GM15510 (cell line): ENCODE measurements around the gene TMEM43.

Source experiments
- POLR2A ChIP-seq: IDR thresholded peaks from 3 replicates; pipeline ENCODE4 v1.6.1; 2011; ENCODE audit warnings: borderline replicate concordance; ENCODE audit not compliant: insufficient read length; ENCODE audit errors: extremely low read depth

Gene TMEM43

DNA sequence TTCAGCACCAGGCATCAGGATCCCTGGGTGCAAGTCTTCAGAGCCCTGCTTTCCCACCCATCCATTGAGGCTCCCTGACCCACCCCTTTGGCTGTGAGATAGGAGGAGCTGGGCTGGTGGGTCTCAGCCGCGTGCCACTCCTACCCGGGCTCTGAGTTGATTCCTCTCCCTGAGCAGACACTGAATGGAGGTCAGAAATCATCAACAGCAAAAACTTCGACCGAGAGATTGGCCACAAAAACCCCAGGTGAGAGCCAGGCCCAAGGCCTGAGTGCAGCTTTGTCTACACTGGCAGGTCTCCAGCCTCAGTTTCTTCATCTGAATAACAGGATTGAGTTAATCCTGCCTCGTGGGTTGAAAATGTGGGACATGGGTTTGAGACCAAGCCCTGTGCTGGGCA lies 7.8 kb downstream of the TMEM43 start:
- TF ChIP-seq POLR2A, result no peak

DNA sequence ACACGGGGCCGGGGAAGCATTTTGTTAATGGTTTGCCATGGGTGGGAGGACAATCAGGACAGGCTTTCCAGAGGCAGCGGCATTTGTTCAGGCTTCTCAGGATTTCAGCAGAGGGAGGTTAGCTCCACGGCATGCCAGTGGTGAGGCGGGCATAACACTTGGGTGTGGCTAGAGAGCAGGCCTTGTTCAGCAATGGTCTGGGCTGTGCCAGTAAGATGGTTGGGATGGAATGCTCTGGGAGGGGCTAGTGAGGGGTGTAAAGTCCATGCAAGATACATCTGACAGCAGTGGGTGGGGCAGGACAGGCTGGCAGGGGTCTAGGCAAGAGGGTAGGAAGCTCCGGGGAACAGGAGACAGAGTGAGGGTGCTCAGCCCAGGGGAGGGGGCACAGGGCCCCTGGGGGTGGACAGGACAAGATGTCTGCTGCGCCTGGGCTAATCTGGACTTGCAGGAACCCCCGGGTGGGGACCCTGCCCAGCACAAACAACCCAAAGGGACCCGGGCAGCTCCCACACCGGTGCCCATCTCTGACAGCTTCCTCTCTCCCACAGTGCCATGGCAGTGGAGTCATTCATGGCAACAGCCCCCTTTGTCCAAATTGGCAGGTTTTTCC lies 8.4 kb downstream of the TMEM43 start:
- no peak for TF ChIP-seq POLR2A

DNA sequence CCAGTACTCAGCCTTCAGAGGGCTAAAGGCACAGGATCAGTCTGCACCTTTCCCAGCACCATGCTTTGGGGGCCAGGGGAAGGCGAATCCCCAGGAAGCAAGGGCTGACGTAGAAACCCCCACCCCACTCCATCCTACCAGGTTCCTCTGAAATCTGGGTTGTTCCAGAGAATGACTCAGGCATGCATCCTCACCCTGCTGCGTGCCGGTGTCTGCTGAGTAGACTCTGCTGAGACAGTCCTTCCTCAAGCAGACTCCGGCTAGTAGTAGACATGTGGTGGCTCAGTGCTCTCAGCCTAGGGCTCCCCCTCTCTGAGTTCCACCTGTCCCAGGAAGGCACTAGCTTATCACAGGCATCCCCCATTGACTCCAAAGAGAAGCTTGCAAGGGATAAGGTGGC lies 9.0 kb downstream of the TMEM43 start:
- no peak for TF ChIP-seq POLR2A

DNA sequence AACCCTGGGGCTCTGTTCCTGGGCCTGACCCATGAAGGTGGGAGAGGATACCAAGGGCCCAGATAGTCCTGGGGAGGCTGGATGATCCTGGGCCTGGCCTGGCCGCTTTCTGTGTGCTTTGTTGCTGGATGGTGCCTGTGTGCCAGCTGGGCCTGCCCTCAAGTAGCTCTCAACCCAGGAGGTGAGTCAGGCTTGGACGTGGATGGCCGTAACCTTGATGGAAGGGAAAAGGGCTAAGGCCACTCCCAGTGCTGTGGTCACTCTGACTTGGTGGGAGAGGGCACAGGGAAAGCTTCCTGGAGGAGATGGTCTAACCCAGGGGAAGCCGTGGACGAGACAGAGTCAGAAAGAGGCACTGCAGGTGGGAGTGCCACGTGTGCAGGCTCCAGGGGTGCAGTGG lies 9.4 kb downstream of the TMEM43 start:
- no peak for TF ChIP-seq POLR2A

DNA sequence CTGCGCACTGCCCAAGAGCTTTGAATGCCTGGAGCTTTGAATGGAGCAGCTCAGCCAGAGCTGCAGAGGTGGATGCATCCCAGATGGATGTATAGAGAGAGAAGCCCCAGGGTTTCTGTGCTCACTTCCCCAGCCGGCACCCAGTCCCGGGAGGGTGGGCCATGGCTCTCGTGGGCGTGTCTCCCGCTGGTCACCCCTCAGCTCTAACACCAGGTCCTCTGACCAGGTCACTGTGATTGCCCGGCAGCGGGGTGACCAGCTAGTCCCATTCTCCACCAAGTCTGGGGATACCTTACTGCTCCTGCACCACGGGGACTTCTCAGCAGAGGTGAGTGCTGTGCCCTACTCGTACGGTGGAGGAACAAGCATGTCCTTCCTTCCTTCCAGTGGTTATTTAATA lies 10.7 kb downstream of the TMEM43 start:
- TF ChIP-seq POLR2A, result no peak

DNA sequence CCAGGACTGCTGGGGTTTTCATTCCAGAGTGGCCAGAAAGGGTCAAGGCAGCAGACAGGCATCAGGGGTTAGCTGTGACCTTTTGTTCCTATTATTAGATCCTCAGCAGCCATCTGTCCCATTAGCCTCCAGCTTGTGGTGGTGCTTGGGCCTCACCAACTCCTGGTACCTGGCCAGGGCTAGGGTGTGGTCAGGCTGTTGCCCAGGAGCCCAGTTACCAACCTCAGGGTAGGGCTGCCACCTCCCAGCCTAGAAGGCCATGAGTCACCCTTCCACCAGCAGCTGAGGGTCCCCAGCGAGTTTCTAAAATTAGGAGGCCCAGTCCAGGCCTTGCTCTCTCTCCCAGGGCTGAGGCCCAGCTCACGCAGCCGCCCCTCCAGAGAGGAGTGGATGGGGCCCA lies 12.2 kb downstream of the TMEM43 start:
- TF ChIP-seq POLR2A, result no peak

DNA sequence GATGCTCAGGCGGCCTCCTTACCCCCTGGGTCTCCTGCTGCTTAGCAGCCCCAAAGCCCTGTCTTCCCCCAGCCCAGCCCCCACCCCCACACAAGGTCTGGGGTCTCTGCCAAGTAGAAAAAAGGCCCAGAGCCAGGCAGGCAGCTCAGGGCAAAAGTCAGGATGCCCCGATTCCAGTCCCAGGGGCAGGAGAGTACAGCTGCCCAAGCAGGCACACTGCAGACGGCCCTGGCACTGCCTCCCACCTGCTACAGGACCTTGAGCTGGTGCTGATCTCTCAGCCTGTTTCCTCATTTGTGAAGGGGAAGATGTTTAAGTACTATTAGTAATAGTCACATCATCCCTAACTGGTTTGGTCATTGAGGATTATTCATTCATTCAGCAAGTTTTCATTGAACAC lies 12.6 kb downstream of the TMEM43 start:
- no peak for TF ChIP-seq POLR2A

DNA sequence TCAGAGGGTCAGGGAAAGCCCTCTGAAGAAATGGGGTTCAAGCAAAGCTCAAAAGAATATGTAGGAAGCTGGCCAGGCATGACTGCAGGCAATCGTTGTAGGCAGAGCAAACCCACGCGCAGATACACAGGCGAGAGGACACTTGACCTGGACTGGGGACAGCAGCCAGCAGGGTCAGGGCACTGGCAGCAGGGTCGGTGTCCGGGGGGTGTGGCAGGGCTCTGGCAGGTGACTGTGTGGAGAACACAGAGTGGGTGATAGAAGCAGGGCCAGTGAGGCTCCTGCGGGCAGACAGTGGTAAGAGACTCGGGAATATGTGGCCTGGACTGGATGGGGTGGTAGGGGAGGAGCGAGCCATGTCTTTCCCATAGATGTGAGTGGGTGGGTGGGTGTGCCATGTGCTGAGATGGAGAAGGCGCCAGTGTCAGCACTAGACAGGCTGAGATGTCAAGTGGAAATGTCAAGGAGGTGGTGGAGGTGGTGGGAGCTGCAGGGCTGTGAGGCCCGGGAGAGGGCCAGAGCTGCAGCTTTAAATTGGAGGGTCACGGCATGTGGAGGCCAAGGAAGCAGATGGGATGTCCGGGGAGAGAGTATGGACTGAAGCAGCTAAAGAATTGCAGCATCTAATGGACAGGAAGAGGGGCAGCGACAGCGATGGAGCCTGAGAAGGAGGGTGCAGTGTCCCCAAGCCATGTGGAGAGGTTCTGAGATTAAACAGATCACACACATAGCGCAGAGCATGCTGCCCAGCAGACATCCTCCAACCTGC lies 13.4 kb downstream of the TMEM43 start:
- TF ChIP-seq POLR2A, result no peak

DNA sequence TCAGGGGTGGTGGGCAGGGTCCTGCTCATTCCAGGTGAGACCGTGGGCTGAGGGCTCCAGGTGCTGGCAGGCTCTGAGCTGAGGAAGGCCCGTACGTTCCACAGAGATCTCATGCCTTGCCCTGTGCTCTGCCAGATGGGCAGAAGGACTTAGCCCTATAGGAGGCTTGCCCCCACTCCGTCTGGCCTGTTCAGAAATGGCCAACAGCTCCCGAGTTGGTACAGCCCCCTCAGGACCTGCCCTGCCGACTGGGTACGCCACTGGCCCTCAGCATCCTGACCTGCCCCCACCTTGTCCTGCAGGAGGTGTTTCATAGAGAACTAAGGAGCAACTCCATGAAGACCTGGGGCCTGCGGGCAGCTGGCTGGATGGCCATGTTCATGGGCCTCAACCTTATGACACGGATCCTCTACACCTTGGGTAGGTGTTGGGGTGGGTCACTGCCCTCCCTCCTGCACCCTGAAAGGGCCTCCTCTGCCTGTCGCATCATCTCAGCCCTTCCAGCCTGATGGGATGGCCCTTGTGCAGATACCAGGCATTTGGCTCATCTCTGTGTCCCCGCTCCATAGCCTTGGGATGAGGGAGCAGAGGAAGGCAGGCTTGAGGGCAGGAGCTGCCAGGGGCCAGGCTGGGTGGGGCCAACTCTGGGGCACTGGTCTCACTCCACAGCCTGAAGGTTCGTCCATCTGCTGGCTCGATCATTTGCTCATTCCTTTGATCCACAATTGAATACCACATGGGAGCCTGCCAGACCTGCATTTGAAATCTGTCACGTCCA lies 14.2 kb downstream of the TMEM43 start:
- TF ChIP-seq POLR2A, result no peak

DNA sequence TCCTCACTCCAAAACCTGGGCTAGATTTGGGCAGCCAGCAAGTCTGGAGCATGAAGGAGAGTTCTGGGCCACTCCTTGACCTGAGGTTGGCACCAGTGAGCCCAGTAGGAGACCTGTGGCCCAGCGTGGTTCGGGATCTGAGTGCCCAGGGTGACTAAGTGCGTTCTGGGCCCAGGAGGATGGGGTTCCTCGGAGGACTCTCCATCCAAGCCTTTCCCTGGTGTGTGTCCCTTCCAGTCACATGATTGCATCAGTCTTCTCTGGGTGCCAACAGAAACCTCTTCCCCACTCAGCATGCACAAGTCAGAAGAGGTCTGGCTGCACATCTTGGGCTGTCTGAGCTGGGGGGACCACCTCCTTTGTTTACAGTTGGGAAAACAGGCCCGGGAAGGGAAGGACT lies 14.9 kb downstream of the TMEM43 start:
- no peak for TF ChIP-seq POLR2A

DNA sequence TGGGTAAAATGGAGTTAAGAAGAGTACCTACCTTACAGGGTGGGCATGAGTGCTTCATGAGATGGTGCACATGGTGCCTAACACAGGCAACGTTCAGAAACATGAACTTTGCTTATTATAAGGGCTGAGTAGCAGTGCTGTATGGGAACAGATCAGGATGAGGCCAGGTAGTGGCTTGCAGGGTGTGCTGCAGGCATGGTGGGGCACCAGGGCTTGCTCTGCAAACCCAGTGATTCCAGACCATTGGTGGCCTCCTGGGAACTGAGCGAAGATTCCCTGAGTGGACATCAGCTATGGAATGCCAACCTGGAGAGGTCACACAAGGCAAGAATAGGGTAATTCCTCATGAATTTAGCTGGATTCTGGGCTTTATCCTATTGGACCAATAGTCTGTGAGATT lies 15.8 kb downstream of the TMEM43 start:
- TF ChIP-seq POLR2A, result no peak

DNA sequence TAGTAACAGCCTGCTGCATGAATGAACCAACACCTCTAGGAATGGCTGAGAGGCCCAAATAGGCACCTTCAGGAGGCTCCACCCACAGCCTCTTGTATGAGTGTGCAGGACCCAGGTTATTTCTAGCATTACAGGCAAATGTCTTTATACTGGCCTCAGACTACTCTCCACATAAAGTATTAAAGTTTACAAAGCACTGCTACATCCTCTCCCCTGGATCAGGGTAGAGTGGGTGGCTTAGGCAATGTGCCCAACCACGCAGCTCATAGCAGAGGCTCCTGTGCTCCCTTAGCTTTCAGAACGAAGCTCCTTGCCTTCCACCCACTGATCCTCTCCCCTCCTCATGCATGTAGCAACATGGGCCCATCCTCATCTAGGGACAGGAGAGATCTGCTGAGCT lies 16.3 kb downstream of the TMEM43 start:
- no peak for TF ChIP-seq POLR2A

DNA sequence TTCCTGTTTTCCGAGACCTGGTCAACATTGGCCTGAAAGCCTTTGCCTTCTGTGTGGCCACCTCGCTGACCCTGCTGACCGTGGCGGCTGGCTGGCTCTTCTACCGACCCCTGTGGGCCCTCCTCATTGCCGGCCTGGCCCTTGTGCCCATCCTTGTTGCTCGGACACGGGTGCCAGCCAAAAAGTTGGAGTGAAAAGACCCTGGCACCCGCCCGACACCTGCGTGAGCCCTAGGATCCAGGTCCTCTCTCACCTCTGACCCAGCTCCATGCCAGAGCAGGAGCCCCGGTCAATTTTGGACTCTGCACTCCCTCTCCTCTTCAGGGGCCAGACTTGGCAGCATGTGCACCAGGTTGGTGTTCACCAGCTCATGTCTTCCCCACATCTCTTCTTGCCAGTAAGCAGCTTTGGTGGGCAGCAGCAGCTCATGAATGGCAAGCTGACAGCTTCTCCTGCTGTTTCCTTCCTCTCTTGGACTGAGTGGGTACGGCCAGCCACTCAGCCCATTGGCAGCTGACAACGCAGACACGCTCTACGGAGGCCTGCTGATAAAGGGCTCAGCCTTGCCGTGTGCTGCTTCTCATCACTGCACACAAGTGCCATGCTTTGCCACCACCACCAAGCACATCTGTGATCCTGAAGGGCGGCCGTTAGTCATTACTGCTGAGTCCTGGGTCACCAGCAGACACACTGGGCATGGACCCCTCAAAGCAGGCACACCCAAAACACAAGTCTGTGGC lies 16.9 kb downstream of the TMEM43 start:
- no peak for TF ChIP-seq POLR2A

DNA sequence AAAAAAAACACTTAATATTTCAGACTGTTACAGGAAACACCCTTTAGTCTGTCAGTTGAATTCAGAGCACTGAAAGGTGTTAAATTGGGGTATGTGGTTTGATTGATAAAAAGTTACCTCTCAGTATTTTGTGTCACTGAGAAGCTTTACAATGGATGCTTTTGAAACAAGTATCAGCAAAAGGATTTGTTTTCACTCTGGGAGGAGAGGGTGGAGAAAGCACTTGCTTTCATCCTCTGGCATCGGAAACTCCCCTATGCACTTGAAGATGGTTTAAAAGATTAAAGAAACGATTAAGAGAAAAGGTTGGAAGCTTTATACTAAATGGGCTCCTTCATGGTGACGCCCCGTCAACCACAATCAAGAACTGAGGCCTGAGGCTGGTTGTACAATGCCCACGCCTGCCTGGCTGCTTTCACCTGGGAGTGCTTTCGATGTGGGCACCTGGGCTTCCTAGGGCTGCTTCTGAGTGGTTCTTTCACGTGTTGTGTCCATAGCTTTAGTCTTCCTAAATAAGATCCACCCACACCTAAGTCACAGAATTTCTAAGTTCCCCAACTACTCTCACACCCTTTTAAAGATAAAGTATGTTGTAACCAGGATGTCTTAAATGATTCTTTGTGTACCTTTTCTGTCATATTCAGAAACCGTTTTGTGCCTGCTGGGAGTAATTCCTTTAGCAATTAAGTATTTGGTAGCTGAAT lies 17.9 kb downstream of the TMEM43 start:
- no peak for TF ChIP-seq POLR2A
